Caco-2 (cell line): ENCODE results near the gene SLC2A4RG. TPM values are rescaled to one million over a fixed set of nuclear protein-coding genes. Genes with fewer than 3 reads are reported as not detected.

Experiments
- BruUV-seq: library from RNA; stranded (reverse); fragments of 400-500 nt; replicated peaks from 2 replicates; lab custom pipeline; 2021; lab: Mats Ljungman, UMichigan
- CTCF ChIA-PET: fragments of 300-600 bp; sonication (Branson Sonifier 250); formaldehyde crosslinking; loops from one replicate; lab custom pipeline; 2022; ENCODE audit warnings: antibody characterized with exemption; lab: Charles Lee
- POLR2A ChIA-PET: fragments of 300-600 bp; sonication (Branson Sonifier 250); formaldehyde crosslinking; loops from one replicate; lab custom pipeline; 2022; ENCODE audit warnings: antibody characterized with exemption; lab: Charles Lee
- DNase-seq, 2 experiments: peaks; one replicate each; pipeline versions ENCODE4 v3.0.0 to v3.0.0-alpha.2; 2020 to 2022
- H3K27me3 ChIP-seq: replicated peaks from 2 replicates; pipeline ENCODE4 v1.6.0; 2011; ENCODE audit warnings: low read length; ENCODE audit not compliant: control insufficient read depth, insufficient read depth
- H3K36me3 ChIP-seq: 2 replicates; pipeline ENCODE4 v1.5.1; 2011; ENCODE audit warnings: low read length; ENCODE audit not compliant: control insufficient read depth, insufficient read depth
- H3K4me1 ChIP-seq: fragments of 250-450 bp; sonication (Bioruptor Pico); 2 replicates; pipeline ENCODE4 v1.5.1; 2020; ENCODE audit warnings: mild to moderate bottlenecking
- H3K4me3 ChIP-seq: 2 replicates; pipeline ENCODE4 v1.5.1; 2011; ENCODE audit warnings: low read depth, mild to moderate bottlenecking, control low read depth, low read length
- H3K9me3 ChIP-seq: fragments of 250-450 bp; sonication (Bioruptor Pico); 2 replicates; pipeline ENCODE4 v1.5.1; 2020; ENCODE audit warnings: mild to moderate bottlenecking, moderate library complexity
- H3K27ac Mint-ChIP-seq: one replicate; pipeline ENCODE4 v1.8.0; 2022; ENCODE audit warnings: mixed read lengths; ENCODE audit not compliant: unreplicated experiment
- H3K27me3 Mint-ChIP-seq: one replicate; pipeline ENCODE4 v1.8.0; 2022; ENCODE audit warnings: mixed read lengths; ENCODE audit not compliant: insufficient read depth, unreplicated experiment
- H3K36me3 Mint-ChIP-seq: one replicate; pipeline ENCODE4 v1.8.0; 2022; ENCODE audit warnings: mild to moderate bottlenecking, mixed read lengths; ENCODE audit not compliant: insufficient read depth, unreplicated experiment
- H3K4me1 Mint-ChIP-seq: one replicate; pipeline ENCODE4 v1.8.0; 2022; ENCODE audit warnings: low read depth, mixed read lengths; ENCODE audit not compliant: unreplicated experiment
- H3K4me3 Mint-ChIP-seq: one replicate; pipeline ENCODE4 v1.8.0; 2022; ENCODE audit warnings: mild to moderate bottlenecking, moderate library complexity, mixed read lengths; ENCODE audit not compliant: unreplicated experiment
- H3K9me3 Mint-ChIP-seq: one replicate; pipeline ENCODE4 v1.8.0; 2022; ENCODE audit warnings: mixed read lengths; ENCODE audit not compliant: unreplicated experiment
- CTCF ChIP-seq, 2 experiments: fragments of 200-600 bp in 1 of 2; IDR thresholded peaks; 1 replicate in 1 of 2; 2 replicates in 1 of 2; pipeline versions ENCODE4 v1.5.1 to v1.8.0; 2011 to 2022; ENCODE audit warnings: antibody characterized with exemption in 1 of 2, control low read depth in 1 of 2, inconsistent platforms in 1 of 2, low read depth in 1 of 2, low read length in 1 of 2, mild to moderate bottlenecking in 1 of 2, moderate library complexity in 1 of 2; ENCODE audit not compliant: insufficient read depth in 1 of 2, severe bottlenecking in 1 of 2, unreplicated experiment in 1 of 2
- intact Hi-C: fragments of 100-400 bp; cut with micrococcal nuclease; formaldehyde crosslinking; loops from one replicate; pipeline ENCODE4 v1.10.0; 2022; ENCODE audit not compliant: unreplicated experiment
- total RNA-seq: library from RNA; stranded (reverse); gene quantifications from 2 replicates; pipeline ENCODE4 v1.2.3, GENCODE V29; 2022

Gene SLC2A4RG
- total RNA-seq, 1 experiment from 2014 or later = 234 TPM

GRCh38 chr20:63732118-63733095 lies 7.2 kb upstream of the SLC2A4RG start:
- no peaks in the 10 kb centered on the region for H3K9me3 ChIP-seq
- no peaks in the 10 kb centered on the region for H3K4me1 ChIP-seq
- ChIA-PET POLR2A (no interaction called here), CTCF (no interaction called here)
- no peak overlapping the region for H3K4me3 ChIP-seq
- Mint-ChIP-seq H3K27ac (no peak overlapping the region), H3K4me3 (no peak overlapping the region), H3K27me3 (no peaks in the 10 kb centered on the region), H3K4me1 (peaks cover 7% of the 10 kb centered on the region), H3K9me3 (no peaks in the 10 kb centered on the region), H3K36me3 (peaks cover 39% of the 10 kb centered on the region)
- intact Hi-C loops = no loop called here
- BruUV-seq = no TSS peak
- no peaks in the 10 kb centered on the region for H3K27me3 ChIP-seq
- DNase-seq = no peak
- peaks cover 15% of the 10 kb centered on the region for H3K36me3 ChIP-seq
- no peak for TF ChIP-seq CTCF (IDR thresholded peaks at IDR 0.05; ENCODE audit: insufficient read depth in 1 of 2, low read depth in 1 of 2, low read length in 1 of 2, severe bottlenecking in 1 of 2, unreplicated experiment in 1 of 2)

- H3K9me3 ChIP-seq = no peaks in the 10 kb centered on the region
- CTCF ChIA-PET = no interaction called here
- no peaks in the 10 kb centered on the region for H3K27me3 Mint-ChIP-seq
- POLR2A ChIA-PET = no interaction called here
- H3K4me3 Mint-ChIP-seq = no peak overlapping the region
- no peaks in the 10 kb centered on the region for H3K27me3 ChIP-seq
- H3K4me3 ChIP-seq = no peak overlapping the region
- H3K27ac Mint-ChIP-seq = no peak overlapping the region
- H3K4me1 Mint-ChIP-seq = peaks cover 7% of the 10 kb centered on the region
- DNase-seq = no peak
- H3K4me1 ChIP-seq = peaks cover 1% of the 10 kb centered on the region
- no peaks in the 10 kb centered on the region for H3K9me3 Mint-ChIP-seq
- H3K36me3 ChIP-seq = peaks cover 15% of the 10 kb centered on the region
- intact Hi-C loops = no loop called here
- no peak for TF ChIP-seq CTCF (IDR thresholded peaks at IDR 0.05; ENCODE audit: insufficient read depth in 1 of 2, low read depth in 1 of 2, low read length in 1 of 2, severe bottlenecking in 1 of 2, unreplicated experiment in 1 of 2)
- H3K36me3 Mint-ChIP-seq = peaks cover 36% of the 10 kb centered on the region
- BruUV-seq = no TSS peak
Measured at GRCh38 chr20:63733117-63733516, 6.5 kb upstream of the SLC2A4RG start.

- no peaks in the 10 kb centered on the region for H3K9me3 Mint-ChIP-seq
- ChIA-PET POLR2A (no interaction called here), CTCF (no interaction called here)
- no peaks in the 10 kb centered on the region for H3K27me3 Mint-ChIP-seq
- intact Hi-C loops = no loop called here
- Histone ChIP-seq H3K9me3 (no peaks in the 10 kb centered on the region), H3K27me3 (no peaks in the 10 kb centered on the region), H3K36me3 (peaks cover 15% of the 10 kb centered on the region), H3K4me3 (no peak overlapping the region), H3K4me1 (peaks cover 6% of the 10 kb centered on the region)
- no TSS peak for BruUV-seq
- no peak for DNase-seq
- no peak for TF ChIP-seq CTCF (IDR thresholded peaks at IDR 0.05; ENCODE audit: insufficient read depth in 1 of 2, low read depth in 1 of 2, low read length in 1 of 2, severe bottlenecking in 1 of 2, unreplicated experiment in 1 of 2)
- H3K27ac Mint-ChIP-seq = peak overlapping the region; percentile 21
- H3K36me3 Mint-ChIP-seq = peaks cover 36% of the 10 kb centered on the region
- no peak overlapping the region for H3K4me3 Mint-ChIP-seq
- peaks cover 7% of the 10 kb centered on the region for H3K4me1 Mint-ChIP-seq
Measured at GRCh38 chr20:63733579-63734081, 5.9 kb upstream of the SLC2A4RG start.
